Measurements from ENCODE around the gene PTPN1.

Gene PTPN1

GRCh38 chr20:50554694-50555579 is 44.8 kb downstream of the PTPN1 start:
- no peak for DNase-seq (ENCODE audit: extremely low read depth, insufficient read length)
- Histone ChIP-seq H3K4me3 (replicated peaks; ENCODE audit: low read depth, low read length) (no peak overlapping the region), H3K27me3 (replicated peaks; ENCODE audit: control insufficient read depth, insufficient read depth, low read length) (no peaks in the 10 kb centered on the region), H3K36me3 (ENCODE audit: control insufficient read depth, insufficient read depth, low read length) (peaks cover 2% of the 10 kb centered on the region)
- no peak for TF ChIP-seq CTCF (IDR thresholded peaks at IDR 0.05; ENCODE audit: insufficient read depth, low read length, poor library complexity, severe bottlenecking)

- TF ChIP-seq CTCF (IDR thresholded peaks at IDR 0.05; ENCODE audit: insufficient read depth, low read length, poor library complexity, severe bottlenecking) = no peak
- Histone ChIP-seq H3K36me3 (ENCODE audit: control insufficient read depth, insufficient read depth, low read length) (peaks cover under 1% of the 10 kb centered on the region), H3K4me3 (replicated peaks; ENCODE audit: low read depth, low read length) (no peak overlapping the region), H3K27me3 (replicated peaks; ENCODE audit: control insufficient read depth, insufficient read depth, low read length) (no peaks in the 10 kb centered on the region)
- DNase-seq (ENCODE audit: extremely low read depth, insufficient read length) = no peak
Observed at GRCh38 chr20:50555662-50556061, 45.5 kb downstream of the PTPN1 start.

- H3K4me3 ChIP-seq (replicated peaks; ENCODE audit: low read depth, low read length) = no peak overlapping the region
- H3K27me3 ChIP-seq (replicated peaks; ENCODE audit: control insufficient read depth, insufficient read depth, low read length) = no peaks in the 10 kb centered on the region
- no peak for DNase-seq (ENCODE audit: extremely low read depth, insufficient read length)
- H3K36me3 ChIP-seq (ENCODE audit: control insufficient read depth, insufficient read depth, low read length) = peaks cover 12% of the 10 kb centered on the region
- TF ChIP-seq CTCF (IDR thresholded peaks at IDR 0.05; ENCODE audit: insufficient read depth, low read length, poor library complexity, severe bottlenecking) = no peak
Observed at GRCh38 chr20:50557549-50558134, 47.5 kb downstream of the PTPN1 start.

GRCh38 chr20:50558483-50558925 is 48.3 kb downstream of the PTPN1 start:
- peaks cover 15% of the 10 kb centered on the region for H3K36me3 ChIP-seq (ENCODE audit: control insufficient read depth, insufficient read depth, low read length)
- H3K4me3 ChIP-seq (replicated peaks; ENCODE audit: low read depth, low read length) = no peak overlapping the region
- H3K27me3 ChIP-seq (replicated peaks; ENCODE audit: control insufficient read depth, insufficient read depth, low read length) = no peaks in the 10 kb centered on the region
- no peak for DNase-seq (ENCODE audit: extremely low read depth, insufficient read length)
- TF ChIP-seq CTCF (IDR thresholded peaks at IDR 0.05; ENCODE audit: insufficient read depth, low read length, poor library complexity, severe bottlenecking) = no peak

GRCh38 chr20:50559149-50559548 is 49.0 kb downstream of the PTPN1 start:
- Histone ChIP-seq H3K27me3 (replicated peaks; ENCODE audit: control insufficient read depth, insufficient read depth, low read length) (no peaks in the 10 kb centered on the region), H3K4me3 (replicated peaks; ENCODE audit: low read depth, low read length) (no peak overlapping the region), H3K36me3 (ENCODE audit: control insufficient read depth, insufficient read depth, low read length) (peaks cover 15% of the 10 kb centered on the region)
- no peak for DNase-seq (ENCODE audit: extremely low read depth, insufficient read length)
- no peak for TF ChIP-seq CTCF (IDR thresholded peaks at IDR 0.05; ENCODE audit: insufficient read depth, low read length, poor library complexity, severe bottlenecking)

Measured in GM06990 (cell line).